GM12878 (cell line): Measurements from ENCODE around the gene ZIC2. TPM values are rescaled to one million over a fixed set of nuclear protein-coding genes. Genes with fewer than 3 reads are reported as not detected.

Experiments used
- ATAC-seq: fragments of 200-7000 bp; cut with Tn5 transposase; 3 replicates; pipeline ENCODE4 v1.9.1; 2020; ENCODE audit warnings: mild to moderate bottlenecking, moderate library complexity
- BruUV-seq: library from RNA; stranded (reverse); fragments of 400-500 nt; replicated peaks from 2 replicates; lab custom pipeline; 2021; lab: Mats Ljungman, UMichigan
- CTCF ChIA-PET: fragments of 300-600 bp; sonication (Branson Sonifier 250); formaldehyde crosslinking; extraction: SDS; loops from one replicate; lab custom pipeline; 2021; ENCODE audit warnings: inconsistent platforms; lab: Yijun Ruan, JAX
- POLR2A ChIA-PET: fragments of 350-600 bp; formaldehyde crosslinking; extraction: SDS; loops from one replicate; lab custom pipeline; 2021; ENCODE audit warnings: inconsistent platforms; lab: Charles Lee
- RAD21 ChIA-PET: fragments of 300-600 bp; sonication (Branson Sonifier 250); formaldehyde crosslinking; loops from one replicate; lab custom pipeline; 2023; ENCODE audit warnings: antibody characterized with exemption; ENCODE audit not compliant: unreplicated experiment; lab: Charles Lee
- SMC1A ChIA-PET: fragments of 300-600 bp; sonication (Branson Sonifier 250); formaldehyde crosslinking; loops from one replicate; lab custom pipeline; 2023; ENCODE audit not compliant: unreplicated experiment, uncharacterized antibody; lab: Charles Lee
- DNase-seq: peaks from one replicate; pipeline ENCODE4 v3.0.0-alpha.2; 2011; ENCODE audit warnings: low read depth, low spot score
- FAIRE-seq: peaks from 3 replicates; lab custom pipeline; 2011; peaks lifted over from hg19 to GRCh38; lab: Jason Lieb, UNC
- H2AFZ ChIP-seq: 2 replicates; pipeline ENCODE4 v1.6.0; 2011; ENCODE audit warnings: low read depth, low read length, control low read depth; ENCODE audit not compliant: control insufficient read depth
- H3K27ac ChIP-seq: 2 replicates; pipeline ENCODE4 v1.5.1; 2011; ENCODE audit warnings: control low read depth; ENCODE audit not compliant: control insufficient read depth, insufficient read depth
- H3K27me3 ChIP-seq, 2 experiments: replicated peaks in 1 of 2; 2 replicates each; pipeline versions ENCODE4 v1.6.0 to v1.6.1; 2011; ENCODE audit warnings: low read length in 1 of 2; ENCODE audit not compliant: control insufficient read depth in 2 of 2, insufficient read depth in 2 of 2
- H3K36me3 ChIP-seq, 2 experiments: 2 replicates each; pipeline ENCODE4 v1.5.1; 2011; ENCODE audit warnings: low read length in 1 of 2; ENCODE audit not compliant: control insufficient read depth in 2 of 2, insufficient read depth in 2 of 2
- H3K4me1 ChIP-seq: 2 replicates; pipeline ENCODE4 v1.6.1; 2011; ENCODE audit warnings: mild to moderate bottlenecking, low read length, moderate library complexity, mixed read lengths; ENCODE audit not compliant: control insufficient read depth, insufficient read depth
- H3K4me2 ChIP-seq: 2 replicates; pipeline ENCODE4 v1.6.0; 2011; ENCODE audit warnings: control low read depth; ENCODE audit not compliant: control insufficient read depth, insufficient read depth
- H3K4me3 ChIP-seq: fragments of 200-600 bp; sonication (generic); 2 replicates; pipeline ENCODE4 v1.5.1; 2016
- H3K79me2 ChIP-seq: 2 replicates; pipeline ENCODE4 v1.6.0; 2011; ENCODE audit warnings: low read length; ENCODE audit not compliant: control insufficient read depth, insufficient read depth
- H3K9ac ChIP-seq: 2 replicates; pipeline ENCODE4 v1.8.0; 2011; ENCODE audit warnings: low read length, control low read depth, mixed read lengths; ENCODE audit not compliant: control insufficient read depth, insufficient read depth
- H3K9me3 ChIP-seq: replicated peaks from 3 replicates; pipeline ENCODE4 v1.5.1; 2011; ENCODE audit warnings: mild to moderate bottlenecking, low read length; ENCODE audit not compliant: control insufficient read depth, insufficient read depth
- H4K20me1 ChIP-seq: 2 replicates; pipeline ENCODE4 v1.6.0; 2011; ENCODE audit not compliant: control insufficient read depth, insufficient read depth
- BCL3 ChIP-seq: IDR thresholded peaks from 2 replicates; pipeline ENCODE4 v1.6.1; 2011; ENCODE audit warnings: borderline replicate concordance, low read depth, mild to moderate bottlenecking, moderate library complexity, low read length; ENCODE audit not compliant: insufficient read depth, poor library complexity, severe bottlenecking
- CHD4 ChIP-seq: fragments of 200-600 bp; sonication (generic); IDR thresholded peaks from 2 replicates; pipeline ENCODE4 v1.6.1; 2016; ENCODE audit warnings: mild to moderate bottlenecking
- SMAD5 ChIP-seq: IDR thresholded peaks from 2 replicates; pipeline ENCODE4 v1.6.1; 2016; ENCODE audit warnings: antibody characterized with exemption, low read depth
- SUPT20H ChIP-seq: IDR thresholded peaks from 2 replicates; pipeline ENCODE4 v1.6.1; 2011; ENCODE audit warnings: low read depth, mild to moderate bottlenecking, low read length, moderate library complexity, borderline replicate concordance; ENCODE audit not compliant: control insufficient read depth
- ZSCAN29 ChIP-seq: fragments of 450-650 bp; IDR thresholded peaks from 2 replicates; pipeline ENCODE4 v1.6.1; 2017; ENCODE audit warnings: mild to moderate bottlenecking, moderate library complexity
- WGBS: methylation state at CpG from one replicate; pipeline ENCODE4 v1.1.6; 2016; ENCODE audit warnings: low lambda C conversion rate; ENCODE audit not compliant: insufficient replicate concordance, insufficient coverage; ENCODE audit errors: missing lambda C conversion rate; 5-methylcytosine and 5-hydroxymethylcytosine counted together
- in situ Hi-C: fragments of 300-500 bp; cut with MboI; formaldehyde crosslinking; loops from 9 replicates; pipeline ENCODE4 v1.14.3; 2018; ENCODE audit warnings: mixed read lengths
- intact Hi-C: fragments of 100-400 bp; cut with micrococcal nuclease; formaldehyde crosslinking; loops from one replicate; pipeline ENCODE4 v1.14.2; 2022; ENCODE audit not compliant: unreplicated experiment
- polyA plus RNA-seq, 11 experiments: library from polyadenylated mRNA; depleted of rRNA in 4 of 11; unstranded in 6 of 11; stranded (reverse) in 5 of 11; fragments of >200 nt; fragmentation: Nextera tagmentation in 4 of 11; fragmentation: Illumina TruSeq in 1 of 11; extraction: Ambion mirVana in 4 of 11; extraction: Trizol in 1 of 11; gene quantifications; 1 replicate in 1 of 11; 2 replicates in 10 of 11; pipeline versions ENCODE4 v1.2.1 to v1.2.3, GENCODE V29; 2011 to 2016; ENCODE audit warnings: inconsistent platforms in 2 of 11, missing spikeins in 2 of 11, low read depth in 1 of 11
- total RNA-seq, 4 experiments: library from RNA; depleted of rRNA in 3 of 4; stranded (reverse); fragments of >200 nt in 3 of 4; fragmentation: Illumina TruSeq in 1 of 4; extraction: Trizol in 1 of 4; gene quantifications; 2 replicates each; pipeline versions ENCODE4 v1.2.1 to v1.2.3, GENCODE V29; 2013 to 2021
- TF ChIP-seq, protein P1 (sequence below): fragments of 450-650 bp; IDR thresholded peaks from 2 replicates; pipeline ENCODE4 v1.6.1; 2016; ENCODE audit warnings: mild to moderate bottlenecking

The ZIC2 gene
- total and polyA plus RNA-seq, 10 of the 15 experiments (the other 5 are each of a cell fraction or from before 2014, with no cell fraction given) = 0.05 TPM; not detected in 8

GRCh38 chr13:99996381-99996973 lies 14.9 kb downstream of the ZIC2 start:
- Histone ChIP-seq H3K27ac (no peak overlapping the region), H3K9me3 (peaks cover 1% of the 10 kb centered on the region; the same call in 2 of the 3 replicates), H2AFZ (no peak overlapping the region), H3K4me3 (no peak overlapping the region), H3K9ac (no peak overlapping the region), H3K36me3 (no peaks in the 10 kb centered on the region), H3K79me2 (no peaks in the 10 kb centered on the region), H3K4me1 (peaks cover 4% of the 10 kb centered on the region; the same call in 1 of the 2 replicates), H3K4me2 (no peak overlapping the region), H3K27me3 (peaks cover 4 to 25% of the 10 kb centered on the region in 2 experiments; a peak in 3 of 4 replicates), H4K20me1 (no peaks in the 10 kb centered on the region)
- RAD21 ChIA-PET = no interaction called here
- in situ Hi-C loops (no loop called here), intact Hi-C loops (no loop called here)
- TF ChIP-seq, protein P1, sequence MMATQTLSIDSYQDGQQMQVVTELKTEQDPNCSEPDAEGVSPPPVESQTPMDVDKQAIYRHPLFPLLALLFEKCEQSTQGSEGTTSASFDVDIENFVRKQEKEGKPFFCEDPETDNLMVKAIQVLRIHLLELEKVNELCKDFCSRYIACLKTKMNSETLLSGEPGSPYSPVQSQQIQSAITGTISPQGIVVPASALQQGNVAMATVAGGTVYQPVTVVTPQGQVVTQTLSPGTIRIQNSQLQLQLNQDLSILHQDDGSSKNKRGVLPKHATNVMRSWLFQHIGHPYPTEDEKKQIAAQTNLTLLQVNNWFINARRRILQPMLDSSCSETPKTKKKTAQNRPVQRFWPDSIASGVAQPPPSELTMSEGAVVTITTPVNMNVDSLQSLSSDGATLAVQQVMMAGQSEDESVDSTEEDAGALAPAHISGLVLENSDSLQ = no peak
- TF ChIP-seq SMAD5 (no peak), SUPT20H (no peak), BCL3 (no peak), CHD4 (no peak), ZSCAN29 (no peak)
- CTCF ChIA-PET = interaction anchor here (1.0 kb wide), 1 partner anchor 23 kb away, joined by 3 read pairs; no protein-coding TSS in a partner anchor
- DNase-seq = no peak
- SMC1A ChIA-PET = interaction anchor here (0.7 kb wide), 1 partner anchor 773 kb away, joined by 3 read pairs; no protein-coding TSS in a partner anchor
- BruUV-seq = no TSS peak
- FAIRE-seq = no peak
- no peak for ATAC-seq
- 47% methylated on average over 8 of the region's 8 CpGs for WGBS
- POLR2A ChIA-PET = no interaction called here
